ENCODE results near the gene RCAN2.

Gene RCAN2

DNA sequence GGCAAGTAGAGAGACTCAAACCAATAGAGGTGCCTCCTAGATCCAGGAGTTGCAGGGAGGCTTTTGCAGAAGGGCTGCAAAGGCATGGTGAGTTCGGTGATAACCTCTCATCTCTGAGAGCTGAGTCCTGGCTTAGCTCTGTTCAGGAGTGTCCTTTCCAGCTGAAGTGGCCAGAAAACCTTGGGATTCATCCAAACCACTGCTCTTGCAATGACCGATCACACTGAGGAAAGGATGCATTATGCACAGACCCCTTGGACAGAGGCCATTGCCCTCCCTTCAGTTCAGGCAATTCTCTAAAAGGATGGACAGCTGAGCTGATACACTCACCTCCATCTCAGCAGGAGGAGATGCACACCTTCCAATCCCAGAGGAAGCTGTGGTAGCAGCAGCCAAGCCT, 161.7 kb downstream of the RCAN2 start:
- DNase-seq, result no peak

DNA sequence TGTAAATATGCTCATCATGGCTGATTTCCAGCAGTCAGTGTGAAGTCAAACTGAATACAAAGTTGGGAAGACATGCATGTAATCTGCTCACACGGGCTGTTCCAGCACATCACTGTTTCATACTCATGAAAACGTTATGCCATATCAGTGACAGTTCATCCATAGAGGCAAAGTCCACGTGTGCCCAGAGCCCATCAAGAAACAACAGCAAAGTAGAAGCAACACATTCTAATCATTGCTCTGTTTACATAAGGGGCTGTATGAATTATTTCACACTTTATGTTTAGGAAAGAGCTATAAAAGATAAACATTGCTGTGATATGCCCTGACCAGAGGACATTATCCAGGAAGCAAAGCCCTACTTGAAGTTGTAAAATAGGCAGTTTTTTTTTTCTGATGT, 163.5 kb downstream of the RCAN2 start:
- DNase-seq, result no peak

DNA sequence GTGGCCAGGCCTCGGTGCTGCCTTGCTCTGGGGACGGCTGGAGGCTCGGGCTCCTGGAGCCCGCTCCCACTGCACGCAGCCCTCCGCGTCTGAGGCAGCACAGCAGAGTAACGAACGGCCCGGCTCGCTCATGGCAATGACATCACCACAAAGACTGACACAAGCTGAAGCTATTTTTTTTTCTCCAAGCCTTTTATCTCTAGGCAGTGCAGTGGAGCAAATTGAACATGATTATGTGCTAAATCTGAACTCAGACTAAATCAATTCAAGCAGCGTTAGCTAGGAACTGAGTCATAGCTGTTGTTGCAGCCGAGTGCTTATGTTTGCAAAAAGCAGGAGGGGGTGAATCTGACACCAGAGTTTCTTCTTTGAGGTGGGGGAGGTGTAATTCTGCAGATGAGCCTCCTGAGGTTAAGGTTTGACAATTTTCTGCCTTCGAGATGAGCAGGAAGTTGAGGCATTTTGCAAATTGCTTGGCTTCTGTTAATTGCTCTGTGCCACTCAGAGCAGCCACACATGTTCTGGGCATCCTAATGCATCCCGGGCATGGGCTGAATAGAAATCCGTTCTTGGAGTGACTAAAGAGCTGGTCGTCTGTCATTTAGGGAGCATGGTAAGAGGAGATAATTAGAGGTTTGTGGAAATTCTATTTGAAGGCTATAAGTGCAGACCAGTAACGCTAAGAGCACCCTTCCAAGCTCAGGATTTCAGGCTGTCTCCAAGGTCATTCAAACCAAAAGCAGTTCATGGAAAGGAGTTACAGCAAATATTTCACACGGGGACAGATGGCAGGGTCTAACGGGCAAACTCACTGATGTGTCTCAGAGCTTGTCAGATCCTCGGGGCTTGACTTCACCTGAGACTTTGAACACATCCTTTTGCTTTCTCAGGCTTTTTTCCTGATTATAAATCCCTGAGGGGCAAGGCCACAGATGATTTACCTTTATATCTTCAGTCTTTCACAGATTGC, 165.4 kb downstream of the RCAN2 start:
- peak in 1 of 2 donors; percentile 29 for DNase-seq

DNA sequence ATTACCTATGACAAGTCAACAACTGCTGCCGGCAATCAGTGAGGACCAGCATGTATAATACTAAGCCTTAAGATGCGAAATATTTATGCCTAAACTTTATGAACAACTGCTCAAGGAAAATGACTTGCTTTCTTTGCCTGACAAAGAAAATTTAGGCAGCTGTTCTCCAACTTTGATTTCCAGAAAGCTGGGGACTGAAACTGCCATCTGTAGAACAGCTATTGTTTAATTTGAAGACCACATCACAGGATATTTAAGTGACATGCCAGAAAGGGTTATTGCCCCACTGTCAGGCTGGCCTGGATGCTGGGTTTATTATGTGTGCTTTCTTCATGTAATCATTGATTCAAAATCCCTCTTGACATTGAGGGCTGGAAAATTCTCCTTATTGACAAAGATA, 166.5 kb downstream of the RCAN2 start:
- DNase-seq, result no peak

DNA sequence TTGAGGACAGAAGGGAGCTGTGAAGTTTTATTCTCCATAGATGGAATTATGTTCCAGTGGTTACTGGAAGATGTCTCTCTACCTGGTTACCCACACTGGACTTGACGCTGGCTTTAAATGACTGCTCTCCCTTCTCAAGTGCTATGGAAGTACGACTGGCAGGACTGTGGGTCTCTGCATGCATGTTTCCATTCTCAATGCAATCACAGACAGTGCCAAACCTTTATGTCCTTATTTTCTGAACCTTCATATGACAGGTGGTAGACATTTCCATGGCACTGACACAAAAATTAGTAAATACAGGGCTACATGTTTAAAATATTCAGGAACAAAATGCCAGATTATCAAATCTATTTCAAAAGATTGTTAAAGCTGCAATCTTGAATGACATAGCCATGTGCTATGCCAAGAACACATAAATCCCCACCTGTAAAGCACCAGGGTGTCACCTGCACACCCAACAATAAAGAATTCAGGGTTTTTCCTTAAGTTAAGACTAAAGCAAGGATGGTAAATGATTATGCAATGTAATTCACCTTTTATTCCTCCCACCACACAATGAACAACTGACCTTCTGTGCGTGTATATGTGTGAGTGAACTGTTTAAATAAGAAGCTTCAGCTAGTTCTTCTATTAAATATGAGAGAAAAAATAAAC, 167.2 kb downstream of the RCAN2 start:
- no peak for DNase-seq

DNA sequence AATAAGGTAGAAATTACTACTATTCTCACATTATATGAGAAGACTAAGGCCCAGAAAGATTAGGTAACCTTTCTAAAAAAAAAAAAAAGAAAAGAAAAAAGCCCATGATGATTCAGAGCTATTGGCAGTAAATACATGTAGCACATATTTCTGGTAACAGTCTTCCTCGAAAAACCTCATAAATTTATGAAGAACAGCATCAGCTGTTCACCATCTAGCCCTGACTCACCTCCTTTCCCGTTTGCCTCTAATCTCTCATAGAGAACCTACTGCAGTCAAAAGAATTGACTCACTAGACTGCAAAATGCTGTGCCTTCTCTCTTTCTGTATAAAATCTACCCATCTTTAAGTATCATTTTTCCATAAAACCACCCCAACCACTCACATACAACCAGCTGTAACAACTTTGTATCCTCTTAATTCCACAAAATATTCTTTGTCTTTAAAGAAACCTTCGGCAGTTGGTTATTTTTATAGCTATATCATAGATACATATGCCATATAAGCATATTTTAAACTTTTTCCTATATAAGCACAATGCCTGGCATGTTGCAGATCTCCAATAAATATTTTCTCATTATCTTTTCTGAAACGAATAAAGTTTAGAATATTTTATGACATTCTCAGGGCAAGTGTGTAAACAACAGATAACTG, 167.8 kb downstream of the RCAN2 start:
- no peak for DNase-seq

DNA sequence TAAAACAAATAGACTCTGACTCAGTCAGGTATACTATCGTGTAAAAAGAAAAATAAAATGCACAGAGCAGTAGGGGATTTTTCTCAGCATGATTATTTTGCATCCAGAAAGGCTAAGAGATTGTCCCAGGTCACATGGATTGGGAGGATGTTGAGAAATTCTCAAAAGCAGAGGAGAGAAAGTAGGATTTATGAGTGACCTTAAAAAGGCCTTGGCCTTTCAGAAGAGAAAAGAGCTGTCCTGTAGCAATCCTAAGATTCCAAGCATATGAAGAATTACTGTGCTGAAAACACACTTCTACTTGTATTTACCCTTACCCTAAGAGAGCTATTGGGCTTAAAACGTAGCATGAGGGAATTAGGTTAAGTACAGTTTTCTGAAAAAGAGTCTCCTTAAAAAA, 170.7 kb downstream of the RCAN2 start:
- no peak for DNase-seq

DNA sequence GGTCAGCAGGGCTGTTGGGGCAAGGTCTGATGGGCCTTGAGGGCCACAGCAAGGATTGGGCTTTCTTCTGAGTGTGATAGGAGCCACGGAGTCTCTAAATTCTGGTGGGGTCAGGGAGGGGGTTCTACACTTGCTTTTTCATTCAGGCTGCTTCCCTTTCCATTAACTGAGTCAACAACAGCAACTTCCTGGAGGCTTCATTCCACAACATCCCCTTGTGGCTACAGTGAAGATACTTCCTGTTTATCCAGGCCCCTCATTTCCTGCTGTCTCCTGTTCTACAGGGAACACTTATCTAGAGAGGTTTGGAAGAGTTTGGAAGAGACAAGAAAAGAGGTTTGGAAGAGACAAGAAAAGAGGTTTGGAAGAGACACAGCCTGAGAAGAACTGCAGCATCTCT, 175.7 kb downstream of the RCAN2 start:
- no peak for DNase-seq

DNA sequence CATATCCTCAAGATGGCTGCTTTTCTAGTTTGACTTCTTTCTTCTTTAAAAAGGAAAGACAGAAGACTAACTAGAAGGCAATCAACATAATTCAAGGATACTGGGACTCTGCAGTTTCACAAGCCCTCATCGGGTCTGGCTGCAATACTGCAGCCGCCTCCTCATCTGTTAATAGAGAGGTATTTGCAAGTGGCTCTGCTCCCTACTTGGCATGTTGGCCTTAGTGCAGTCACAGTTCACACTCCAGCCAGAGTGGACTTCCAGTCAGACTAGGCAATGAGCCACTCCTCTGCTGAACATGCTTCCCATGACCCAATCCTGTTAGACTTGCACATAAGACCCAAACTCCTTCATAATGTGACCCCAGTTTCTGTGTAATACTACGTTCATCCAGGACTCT, 178.6 kb downstream of the RCAN2 start:
- DNase-seq, result no peak

DNA sequence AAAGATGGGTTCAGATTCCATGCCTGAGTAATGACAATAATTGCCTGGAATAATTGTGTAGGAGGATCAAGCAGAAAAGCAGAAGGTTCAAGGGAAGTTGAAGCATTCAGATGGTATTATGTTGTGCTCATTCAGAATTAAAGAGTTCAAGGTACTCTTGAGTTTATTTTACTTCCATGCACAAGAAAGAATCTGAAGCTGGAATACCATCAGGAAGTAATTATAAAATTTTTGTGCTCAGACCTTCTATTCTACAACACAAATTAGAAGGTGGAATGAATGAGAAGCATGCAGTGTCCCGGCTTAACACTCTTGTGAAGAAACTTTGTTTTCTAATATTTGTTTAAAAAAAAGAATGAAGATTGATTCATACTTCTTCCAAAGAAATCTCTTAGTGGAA, 181.1 kb downstream of the RCAN2 start:
- no peak for DNase-seq

DNA sequence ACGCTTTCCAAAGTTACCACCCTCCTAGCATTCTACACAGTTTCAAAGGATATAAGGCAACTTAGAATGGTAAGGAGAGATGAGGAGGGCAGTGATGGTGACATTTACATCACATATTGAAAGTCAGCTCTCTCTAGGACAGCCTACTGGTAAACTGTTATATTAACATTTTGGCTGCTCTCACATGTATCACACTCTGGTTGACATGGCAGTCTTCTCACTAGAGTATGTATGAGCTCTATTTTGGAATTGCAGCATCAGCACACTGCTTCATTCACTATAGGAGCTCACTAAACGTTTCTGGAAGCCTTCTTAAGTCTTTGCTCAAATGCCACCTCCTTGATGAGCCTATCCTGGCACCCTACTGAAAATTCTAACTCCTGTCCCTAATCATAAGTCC, 184.8 kb downstream of the RCAN2 start:
- DNase-seq, result no peak

DNA sequence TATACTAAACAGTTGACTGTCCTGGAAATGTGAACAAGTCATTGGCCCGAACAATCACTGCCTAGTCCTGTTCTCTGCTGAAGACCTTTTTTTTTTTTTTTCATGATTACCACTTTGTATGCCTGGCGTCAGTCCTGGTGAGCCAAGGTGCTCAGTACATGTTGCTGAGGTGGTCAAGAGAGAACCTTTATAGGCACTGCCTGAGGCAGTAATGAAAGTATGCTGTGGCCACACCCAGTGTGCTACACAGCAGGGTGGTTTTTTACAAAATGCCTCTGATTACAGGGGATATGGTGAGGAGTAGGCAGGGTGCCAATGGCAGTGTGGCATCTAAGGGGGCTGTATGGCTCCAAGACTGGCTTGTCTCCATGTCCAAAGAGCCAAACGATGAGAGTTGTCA, 185.4 kb downstream of the RCAN2 start:
- DNase-seq, result no peak

DNA sequence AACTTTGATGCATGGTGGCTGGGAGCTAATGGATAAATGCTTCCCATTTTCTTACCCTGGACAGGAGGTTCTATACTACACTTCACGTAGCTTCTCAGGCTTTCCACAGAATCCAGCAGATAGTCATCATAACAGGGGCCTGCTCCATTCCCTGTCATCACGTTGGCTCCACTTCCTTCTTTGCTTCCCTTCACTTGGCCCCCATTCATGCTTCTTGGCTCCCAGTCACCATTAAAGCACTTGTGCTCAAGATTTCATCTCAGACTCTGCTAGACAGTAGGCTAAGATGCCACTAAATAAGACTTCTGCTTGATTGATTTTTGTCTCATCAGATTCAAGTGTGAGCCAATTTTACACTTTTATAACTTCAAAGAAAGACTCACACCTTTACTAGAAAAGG, 186.0 kb downstream of the RCAN2 start:
- DNase-seq, result no peak

DNA sequence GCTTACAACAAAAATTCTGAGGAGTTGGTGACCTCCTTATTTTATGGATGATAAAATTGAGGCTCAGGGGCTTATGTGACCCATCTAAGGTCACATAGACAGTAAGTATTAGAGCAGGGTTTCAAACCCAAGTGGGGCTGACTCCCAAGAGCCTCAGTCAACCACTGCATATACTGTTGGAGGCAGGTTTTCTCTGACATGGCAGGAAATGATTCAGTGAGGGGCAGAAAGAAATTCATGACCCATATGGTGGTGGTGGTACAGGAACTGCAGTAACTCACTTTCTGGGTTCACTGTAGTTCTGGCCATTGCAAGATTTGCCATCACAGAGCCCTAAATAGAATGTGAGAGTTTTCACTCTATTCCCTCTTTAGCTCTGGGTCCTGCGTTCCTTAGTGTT, 188.4 kb downstream of the RCAN2 start:
- no peak for DNase-seq

DNA sequence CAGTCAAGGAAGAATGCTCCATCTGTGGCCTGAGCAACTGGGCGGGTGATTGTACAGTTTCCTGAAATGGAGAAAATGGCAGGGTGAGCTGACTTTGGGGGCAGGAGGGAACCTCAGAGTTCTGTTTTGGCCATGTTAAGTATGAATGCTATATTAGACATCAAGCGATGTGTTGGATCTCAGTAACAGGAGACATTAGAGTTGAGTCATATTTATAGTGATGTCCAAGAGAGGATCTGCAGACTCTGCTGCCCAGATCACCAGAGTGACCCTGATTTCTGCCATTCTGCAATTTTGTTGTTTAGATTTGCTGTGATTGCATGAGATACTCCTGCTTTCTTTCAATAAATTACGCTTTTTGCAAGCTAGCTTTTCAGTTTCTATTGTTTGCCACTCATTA, 189.1 kb downstream of the RCAN2 start:
- no peak for DNase-seq

DNA sequence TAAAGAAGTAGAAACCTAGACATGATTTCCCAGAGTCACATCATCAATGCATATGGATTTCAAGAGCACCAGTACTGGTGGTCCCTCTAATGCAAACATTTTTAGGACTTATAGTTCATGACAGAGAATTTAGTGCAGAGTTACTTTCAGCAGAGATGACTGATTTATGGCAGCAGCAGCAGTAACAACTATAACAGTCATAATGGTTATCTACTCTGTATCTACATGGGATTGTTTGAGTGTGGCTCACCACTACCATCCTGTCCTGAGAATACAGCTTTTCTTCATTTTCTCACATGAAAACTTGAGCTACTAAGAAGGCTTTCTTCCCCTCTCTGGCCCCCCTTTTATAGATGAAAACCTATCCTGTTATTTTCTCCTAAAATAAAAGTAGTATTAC, 192.0 kb downstream of the RCAN2 start:
- no peak for DNase-seq

DNA sequence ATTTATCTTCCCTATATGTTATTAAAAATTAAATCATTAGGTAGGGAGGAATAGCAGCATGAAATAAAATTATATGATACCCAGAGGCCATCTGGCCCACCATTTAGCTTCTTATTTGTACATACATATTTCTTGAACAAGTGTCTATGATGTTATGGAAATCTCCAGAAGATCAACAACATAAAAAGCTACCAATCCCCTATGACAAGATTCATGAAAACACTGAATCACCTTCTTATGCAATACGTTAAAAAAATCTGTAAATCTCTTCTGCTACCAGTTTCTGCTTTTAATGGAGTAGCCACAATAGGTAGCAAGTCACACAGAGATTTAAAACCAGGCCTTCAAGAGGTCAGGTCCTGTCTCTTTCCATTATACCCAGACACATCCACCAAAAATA, 194.7 kb downstream of the RCAN2 start:
- no peak for DNase-seq

DNA sequence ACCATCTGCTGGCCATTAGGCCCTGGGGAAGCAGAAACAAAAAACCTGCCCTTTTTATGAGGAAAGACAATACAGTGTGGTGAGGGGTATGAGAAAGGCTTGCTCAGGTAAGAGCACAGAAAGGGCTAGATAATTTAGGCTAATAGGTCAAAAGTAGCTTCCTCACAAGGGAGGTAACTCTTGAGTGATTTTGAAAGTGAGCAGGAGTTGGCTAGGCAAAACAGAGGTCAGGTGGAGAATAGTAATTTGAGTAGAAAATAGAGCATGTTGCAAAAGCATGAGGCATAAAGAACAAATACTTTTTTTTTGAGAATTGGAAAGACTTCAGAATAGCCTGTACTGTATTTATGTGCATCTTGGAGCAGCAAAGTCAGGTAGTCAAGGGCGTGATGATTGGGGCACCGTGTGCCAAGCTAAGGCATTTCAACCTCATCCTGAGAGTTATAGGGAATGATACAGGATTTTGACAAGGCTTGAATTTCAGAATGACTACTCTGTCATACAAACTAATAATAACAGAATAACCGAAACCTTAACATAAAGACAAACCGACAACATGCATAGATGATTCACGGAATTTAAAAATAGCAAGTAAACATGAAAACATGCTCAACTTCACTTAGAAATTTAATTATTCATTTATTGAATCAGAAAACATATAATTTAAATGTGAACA, 197.5 kb downstream of the RCAN2 start:
- DNase-seq, result no peak

DNA sequence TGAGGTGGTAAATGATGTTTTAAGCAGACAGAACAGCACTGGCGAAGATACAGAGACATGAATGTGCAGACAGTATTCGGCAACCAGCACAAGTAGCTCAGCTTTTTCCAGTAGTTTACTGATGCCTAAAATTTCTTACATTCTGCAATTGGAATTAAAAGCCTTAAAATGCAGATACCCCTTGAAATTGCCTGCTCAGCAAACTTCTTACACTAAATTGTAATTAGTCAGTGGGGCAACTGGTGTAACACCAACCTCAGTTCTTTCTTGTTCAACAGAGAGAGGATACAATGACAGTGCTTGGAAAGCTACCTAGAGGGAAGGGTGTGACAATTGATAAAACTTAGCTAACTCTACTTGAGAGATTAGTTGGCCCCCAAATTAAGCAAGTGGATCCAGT, 199.4 kb downstream of the RCAN2 start:
- no peak for DNase-seq

DNA sequence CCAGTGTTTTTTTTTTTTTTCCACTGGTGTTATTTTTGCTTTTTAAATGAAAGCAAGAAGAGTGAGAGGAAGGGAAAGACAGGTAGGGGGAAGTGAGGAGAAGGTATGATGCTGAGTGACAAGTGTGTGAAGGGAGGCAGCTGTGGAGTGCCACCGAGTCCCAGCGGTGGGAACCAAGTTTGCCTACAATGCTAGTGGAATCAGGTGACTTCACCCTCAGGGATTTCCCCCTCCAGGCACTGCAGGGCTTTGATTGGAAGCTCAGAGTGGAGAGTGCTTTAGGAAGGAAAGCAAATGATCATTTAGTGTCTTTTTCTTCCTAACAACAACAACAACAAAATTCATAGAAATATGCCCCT, 200.0 kb downstream of the RCAN2 start:
- DNase-seq, result no peak

DNA sequence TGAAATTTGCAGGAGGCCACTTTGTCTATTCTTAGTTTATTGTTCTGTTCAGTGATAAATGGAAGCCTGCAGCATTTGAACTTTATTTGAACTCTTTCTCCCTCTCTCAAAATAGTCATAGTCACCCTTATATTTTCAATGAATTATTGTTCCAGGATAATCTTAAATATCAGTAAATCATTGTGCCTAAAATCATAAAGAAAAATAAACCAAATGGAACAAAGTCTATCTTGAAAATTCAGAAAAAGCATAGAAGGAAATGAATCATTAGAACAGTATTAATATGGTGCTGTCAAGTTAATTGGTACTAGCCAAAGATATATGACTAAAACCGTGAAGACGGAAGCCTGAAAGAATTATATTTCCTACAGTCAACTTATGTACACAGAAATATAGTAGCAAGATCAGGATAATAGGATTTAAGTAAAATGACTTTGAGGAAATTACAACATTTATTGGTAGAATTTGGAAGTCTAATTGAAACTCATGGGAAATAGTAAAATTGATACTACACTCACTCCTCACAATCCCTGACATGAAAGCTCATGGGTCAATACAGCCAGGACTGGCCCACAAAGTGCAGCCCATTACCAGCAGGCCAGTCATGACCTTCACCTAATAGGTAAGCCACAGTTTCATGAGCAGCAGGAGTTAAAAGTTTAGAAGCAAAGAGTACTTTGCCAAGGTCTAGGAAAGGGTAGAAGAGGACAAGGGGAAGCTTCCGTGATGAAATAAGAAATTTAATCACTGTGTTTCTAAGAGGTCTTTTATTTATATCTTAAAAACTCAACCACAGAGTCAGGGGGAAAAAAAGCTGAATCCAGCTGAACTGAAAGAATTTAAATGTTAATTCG, 200.6 kb downstream of the RCAN2 start:
- DNase-seq, result no peak

DNA sequence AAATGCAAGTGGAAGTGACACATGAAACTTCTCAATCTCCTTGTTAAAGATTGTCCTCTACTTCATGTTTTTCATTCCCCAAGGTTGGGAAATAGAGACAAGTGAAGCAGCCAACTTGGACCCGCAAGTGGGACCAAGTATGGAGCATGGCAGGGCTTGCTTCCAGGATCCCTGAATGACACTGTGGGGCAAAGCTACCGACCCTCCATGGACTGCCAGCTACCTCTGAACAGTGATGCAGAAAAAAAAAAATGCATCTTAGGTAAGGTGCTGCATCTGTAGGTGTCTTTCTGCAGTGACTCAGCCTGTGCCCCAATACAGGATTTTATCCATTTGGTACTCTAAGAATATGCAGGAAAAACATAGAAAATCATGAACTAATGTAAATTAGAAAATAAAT, 201.4 kb downstream of the RCAN2 start:
- no peak for DNase-seq

DNA sequence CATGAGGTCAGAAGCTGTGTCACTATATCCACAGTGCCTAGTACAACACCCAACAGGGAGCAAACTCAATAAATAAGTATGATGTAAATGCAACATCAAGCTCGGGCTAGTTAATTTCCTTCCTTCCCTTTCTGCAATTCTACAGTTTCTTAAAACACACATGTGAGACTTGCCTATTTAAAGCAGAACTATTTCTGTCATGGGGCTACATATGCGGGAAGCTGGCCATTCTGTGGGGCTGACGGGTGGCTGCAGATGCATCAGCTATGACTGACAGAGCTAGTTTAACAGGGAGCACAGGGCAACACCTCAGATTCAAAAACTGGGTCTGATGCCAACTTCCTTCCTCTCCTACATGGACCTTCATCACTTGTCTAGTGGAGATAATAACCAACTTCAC, 202.4 kb downstream of the RCAN2 start:
- DNase-seq, result no peak

Data from CD4-positive, alpha-beta T cell treated with Interleukin-4 for 1 hour (primary cell).